Esophagus squamous epithelium (tissue), 5 donors: Measurements from ENCODE around the gene CTNND2. TPM values are rescaled to one million over a fixed set of nuclear protein-coding genes. Genes with fewer than 3 reads are reported as not detected.

ENCODE experiments used
- DNase-seq: peaks from one replicate; lab custom pipeline; 2025; lab: John Stamatoyannopoulos, UW
- H3K27ac ChIP-seq, 4 donors: fragments of 200-600 bp; sonication (generic); one replicate each; pipeline ENCODE4 v1.5.1; 2016 to 2019; ENCODE audit warnings: mild to moderate bottlenecking in 1 of 4
- H3K27me3 ChIP-seq, 4 donors: fragments of 200-600 bp; sonication (generic); 1 replicate in 3 of 4; 2 replicates in 1 of 4; pipeline versions ENCODE4 v1.5.1 to v1.6.0; 2017 to 2021; ENCODE audit warnings: antibody characterized with exemption in 1 of 4
- H3K36me3 ChIP-seq, 3 donors: fragments of 200-600 bp; sonication (generic); one replicate each; pipeline ENCODE4 v1.5.1; 2016 to 2019
- H3K4me1 ChIP-seq, 3 donors: fragments of 200-600 bp; sonication (generic); one replicate each; pipeline ENCODE4 v1.5.1; 2017 to 2019
- H3K4me3 ChIP-seq, 4 donors: fragments of 200-600 bp; sonication (generic); 1 replicate in 3 of 4; 2 replicates in 1 of 4; pipeline ENCODE4 v1.5.1; 2016 to 2019; ENCODE audit warnings: mild to moderate bottlenecking in 2 of 4, moderate library complexity in 1 of 4
- H3K9me3 ChIP-seq, 3 donors: fragments of 200-600 bp; sonication (generic); one replicate each; pipeline ENCODE4 v1.5.1; 2016 to 2019
- CTCF ChIP-seq, 6 experiments: fragments of 450-650 bp in 4 of 6; fragments of 200-600 bp in 2 of 6; sonication (generic) in 2 of 6; IDR thresholded peaks; one replicate each; pipeline ENCODE4 v1.5.1; 2016 to 2019; ENCODE audit warnings: antibody characterized with exemption in 6 of 6, mild to moderate bottlenecking in 4 of 6, moderate library complexity in 4 of 6
- POLR2A ChIP-seq, 4 donors: fragments of 450-650 bp; IDR thresholded peaks; one replicate each; pipeline ENCODE4 v1.6.1; 2017; ENCODE audit warnings: antibody characterized with exemption in 4 of 4, mild to moderate bottlenecking in 4 of 4, moderate library complexity in 3 of 4
- WGBS, 2 donors: methylation state at CpG; one replicate each; pipeline ENCODE4 v1.1.5; 2018; 5-methylcytosine and 5-hydroxymethylcytosine counted together
- intact Hi-C: fragments of 100-400 bp; cut with DNase I; formaldehyde crosslinking; loops from one replicate; pipeline ENCODE4 v1.15.0; 2022
- small RNA-seq, 4 donors: library from RNA; depleted of rRNA; stranded (forward); fragments of <200 nt; gene quantifications; one replicate each; pipeline ENCODE3, GENCODE V24; 2016
- total RNA-seq, 4 donors: library from RNA; depleted of rRNA; stranded (reverse); fragments of >200 nt; gene quantifications; one replicate each; pipeline ENCODE4 v1.1.0, GENCODE V29; 2016
- donor health status: DM: yes; HTN: yes; CAD: no.

Gene CTNND2
- total RNA-seq, 4 donors from 2014 or later: 0.38 to 0.50 TPM; not detected in 2

- no peak for DNase-seq
- no peak for TF ChIP-seq CTCF (IDR thresholded peaks at IDR 0.05)
- TF ChIP-seq POLR2A (IDR thresholded peaks at IDR 0.05): no peak
- 72% methylated on average over 7 of the region's 7 CpGs for WGBS, 2 donors
- H3K27me3 ChIP-seq: peaks cover 0 to 23% (median 0%) of the 10 kb centered on the region in 4 donors
- no peaks in the 10 kb centered on the region for H3K4me1 ChIP-seq
- H3K4me3 ChIP-seq: no peak overlapping the region
- no peak overlapping the region for H3K27ac ChIP-seq
- intact Hi-C loops: no loop called here
- no peaks in the 10 kb centered on the region for H3K36me3 ChIP-seq
- H3K9me3 ChIP-seq: no peaks in the 10 kb centered on the region
Measured at GRCh38 chr5:10934783-10935355, 969.4 kb downstream of the CTNND2 start.

GRCh38 chr5:10933121-10933520 is 971.1 kb downstream of the CTNND2 start:
- H3K9me3 ChIP-seq: no peaks in the 10 kb centered on the region
- H3K27me3 ChIP-seq: peaks cover 0 to 23% (median 0%) of the 10 kb centered on the region in 4 donors
- no peak overlapping the region for H3K4me3 ChIP-seq
- no peak overlapping the region for H3K27ac ChIP-seq
- H3K36me3 ChIP-seq: no peaks in the 10 kb centered on the region
- no peak for DNase-seq
- H3K4me1 ChIP-seq: no peaks in the 10 kb centered on the region
- intact Hi-C loops: no loop called here
- TF ChIP-seq CTCF (IDR thresholded peaks at IDR 0.05): no peak
- whole genome bisulfite sequencing, 2 donors: 74 to 91% methylated on average over 4 of the region's 4 CpGs

GRCh38 chr5:10932426-10932825 is 971.8 kb downstream of the CTNND2 start:
- Histone ChIP-seq H3K36me3 (no peaks in the 10 kb centered on the region), H3K9me3 (no peaks in the 10 kb centered on the region), H3K27ac (no peak overlapping the region), H3K4me1 (no peaks in the 10 kb centered on the region), H3K4me3 (no peak overlapping the region), H3K27me3 (peaks cover 0 to 23% (median 0%) of the 10 kb centered on the region in 4 donors)
- no peak for DNase-seq
- TF ChIP-seq POLR2A (IDR thresholded peaks at IDR 0.05): no peak
- no peak for TF ChIP-seq CTCF (IDR thresholded peaks at IDR 0.05)
- 92 to 93% methylated on average over 1 of the region's 1 CpG for WGBS, 2 donors
- intact Hi-C loops: no loop called here

- no peaks in the 10 kb centered on the region for H3K36me3 ChIP-seq
- TF ChIP-seq POLR2A (IDR thresholded peaks at IDR 0.05) (no peak), CTCF (IDR thresholded peaks at IDR 0.05) (no peak)
- no peak overlapping the region for H3K27ac ChIP-seq
- DNase-seq: no peak
- intact Hi-C loops: no loop called here
- H3K4me3 ChIP-seq: no peak overlapping the region
- H3K4me1 ChIP-seq: no peaks in the 10 kb centered on the region
- H3K9me3 ChIP-seq: no peaks in the 10 kb centered on the region
- peaks cover 0 to 24% (median 0%) of the 10 kb centered on the region in 4 donors for H3K27me3 ChIP-seq
Measured at GRCh38 chr5:10927608-10928007, 976.6 kb downstream of the CTNND2 start.

- WGBS, 2 donors: 44 to 53% methylated on average over 3 of the region's 3 CpGs
- Histone ChIP-seq H3K9me3 (no peaks in the 10 kb centered on the region), H3K27me3 (peaks cover 0 to 10% (median 0%) of the 10 kb centered on the region in 4 donors), H3K4me1 (no peaks in the 10 kb centered on the region), H3K36me3 (no peaks in the 10 kb centered on the region), H3K4me3 (no peak overlapping the region), H3K27ac (no peak overlapping the region)
- intact Hi-C loops: no loop called here
- no peak for DNase-seq
- TF ChIP-seq CTCF (IDR thresholded peaks at IDR 0.05) (no peak), POLR2A (IDR thresholded peaks at IDR 0.05) (no peak)
Measured at GRCh38 chr5:10923310-10923709, 980.9 kb downstream of the CTNND2 start.

Small RNA genes lying within 50 kb of the gene (small RNA-seq; reads per million reads assigned to genes)
- 0 reads per million in 4 donors for gene RNU6-429P
